Erythroblast (primary cell): ENCODE results near the gene CORIN.
"Not testable (repeated sequence)": the region's sequence is repeated elsewhere in the genome, so short reads cannot be mapped to it uniquely, and the experiment has no call there.

Experiments
- DNase-seq, 2 experiments: peaks; one replicate each; lab custom pipeline; 2025; lab: John Stamatoyannopoulos, UW
- GATA1 ChIP-seq: IDR thresholded peaks from 2 replicates; pipeline ENCODE4 v1.6.1; 2011; ENCODE audit warnings: low read depth, mild to moderate bottlenecking, control low read depth, low read length, moderate library complexity
- POLR2A ChIP-seq: IDR thresholded peaks from 2 replicates; pipeline ENCODE4 v1.6.1; 2011; ENCODE audit warnings: mild to moderate bottlenecking, low read length

Gene CORIN

DNA sequence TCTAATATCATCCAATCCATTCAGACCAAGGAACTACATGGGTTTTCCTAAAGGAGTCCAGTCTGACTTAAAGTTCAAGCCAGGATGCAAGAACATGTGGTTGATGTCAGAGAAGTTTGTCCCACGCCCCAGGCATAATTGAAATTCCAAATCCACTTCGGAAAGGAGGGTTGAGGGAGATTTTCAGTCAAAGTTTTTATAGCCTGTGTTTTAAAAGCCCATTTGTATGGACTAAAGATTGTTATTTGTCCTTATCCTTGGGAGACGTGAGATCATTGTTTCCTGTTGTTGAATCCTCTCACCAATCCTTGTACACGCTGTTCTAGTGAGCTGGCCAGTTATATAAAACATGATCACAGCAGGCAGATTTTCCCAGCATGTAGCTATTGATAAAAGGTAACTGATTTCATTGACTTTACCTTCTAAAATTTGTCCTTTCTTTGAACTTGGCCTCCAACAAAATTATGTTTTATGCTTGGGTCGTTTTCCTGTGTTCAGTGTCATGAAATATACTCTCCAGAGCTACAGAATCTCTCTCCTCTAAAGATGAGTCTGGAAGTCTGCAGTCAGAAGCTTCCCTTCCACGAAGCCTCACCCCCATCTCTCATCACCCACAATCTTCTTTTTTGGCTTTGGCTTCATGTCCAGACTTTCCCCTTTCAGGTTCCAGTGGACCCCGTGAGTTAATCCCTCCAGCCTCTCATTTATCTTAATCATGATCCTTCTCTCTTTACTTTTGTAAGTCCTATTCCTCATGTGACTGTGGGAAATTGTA lies 259.9 kb downstream of the CORIN start:
- TF ChIP-seq GATA1: no peak
- TF ChIP-seq POLR2A: no peak
- no peak for DNase-seq

DNA sequence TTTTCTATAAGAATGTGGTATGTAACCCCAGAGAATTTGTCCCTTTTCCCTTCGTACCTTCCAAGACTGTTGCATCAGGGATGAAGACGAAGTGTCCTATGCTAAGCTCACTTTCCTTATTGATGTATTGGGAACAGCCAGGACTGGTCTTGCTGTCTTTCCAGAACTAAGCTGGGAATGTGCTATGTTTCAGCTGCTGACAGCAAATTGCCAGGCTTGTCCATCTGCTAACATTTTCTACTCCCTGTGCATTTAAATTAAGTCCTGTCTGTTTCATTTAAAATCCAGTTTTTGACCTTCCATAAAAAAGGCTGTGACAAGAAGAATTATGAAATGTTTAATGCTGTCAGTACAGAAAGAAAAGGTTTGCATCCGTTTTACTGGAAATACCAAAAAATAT lies 264.9 kb downstream of the CORIN start:
- no peak for TF ChIP-seq POLR2A
- no peak for TF ChIP-seq GATA1
- DNase-seq: no peak

DNA sequence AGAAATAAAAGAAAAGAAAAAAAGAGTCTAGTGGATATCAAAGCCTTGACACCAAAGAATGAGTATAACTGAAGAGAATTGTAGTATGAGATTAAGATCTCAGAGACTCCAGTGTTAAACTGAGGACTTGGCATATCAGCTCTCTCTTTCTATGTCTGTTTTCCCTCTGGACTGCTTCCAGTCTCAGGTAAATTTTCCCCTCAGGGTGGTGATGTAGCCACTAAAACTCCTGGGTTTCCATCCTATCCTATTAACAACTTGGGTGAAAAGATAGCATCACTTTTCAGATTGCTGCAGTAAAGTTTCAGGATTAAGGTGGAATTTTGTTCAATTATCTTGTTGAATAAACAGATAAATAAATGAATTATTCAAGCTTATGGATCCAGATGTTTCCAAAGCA lies 267.1 kb downstream of the CORIN start:
- no peak for DNase-seq
- TF ChIP-seq POLR2A (no peak), GATA1 (no peak)

DNA sequence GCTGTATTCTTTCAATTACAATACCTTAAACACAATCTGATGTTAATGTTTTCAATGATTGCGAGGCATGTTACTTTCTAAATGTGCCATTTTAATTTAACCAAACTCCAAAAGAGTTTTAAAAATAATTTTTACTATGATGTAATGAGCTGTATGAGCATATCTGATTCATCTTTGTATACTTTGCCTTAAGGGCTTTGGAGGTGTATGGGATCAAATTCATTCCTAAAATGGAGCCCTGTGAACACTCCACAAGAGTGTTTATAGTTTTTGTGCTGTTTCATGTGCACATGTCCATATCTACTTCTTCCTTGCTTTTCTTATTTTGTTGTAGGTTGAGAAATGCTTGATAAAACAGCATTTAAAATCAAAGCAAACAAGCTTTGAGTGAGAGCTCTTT lies 270.4 kb downstream of the CORIN start:
- DNase-seq: peak in 1 of 2 experiments; percentile 4
- no peak for TF ChIP-seq POLR2A
- no peak for TF ChIP-seq GATA1

DNA sequence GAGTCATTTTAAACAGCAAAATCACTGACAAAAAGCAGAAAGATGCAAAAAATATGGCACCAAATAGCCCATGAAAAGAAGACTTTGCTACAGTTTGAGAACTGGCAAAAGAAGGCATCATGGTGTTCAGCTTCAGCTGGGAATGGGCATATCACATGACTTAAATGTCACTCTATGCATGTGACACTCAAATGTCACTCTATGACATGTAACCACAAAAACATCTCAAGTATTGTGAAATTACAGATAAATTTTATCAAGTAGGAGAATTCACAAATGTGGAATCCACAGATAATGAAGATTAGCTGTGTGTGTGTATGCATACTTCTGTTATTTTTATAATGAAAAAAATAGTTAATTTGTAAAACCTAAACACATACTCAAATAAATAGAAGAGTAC lies 270.9 kb downstream of the CORIN start:
- TF ChIP-seq GATA1: no peak
- TF ChIP-seq POLR2A: no peak
- peak; percentile 54 to 80 for DNase-seq

DNA sequence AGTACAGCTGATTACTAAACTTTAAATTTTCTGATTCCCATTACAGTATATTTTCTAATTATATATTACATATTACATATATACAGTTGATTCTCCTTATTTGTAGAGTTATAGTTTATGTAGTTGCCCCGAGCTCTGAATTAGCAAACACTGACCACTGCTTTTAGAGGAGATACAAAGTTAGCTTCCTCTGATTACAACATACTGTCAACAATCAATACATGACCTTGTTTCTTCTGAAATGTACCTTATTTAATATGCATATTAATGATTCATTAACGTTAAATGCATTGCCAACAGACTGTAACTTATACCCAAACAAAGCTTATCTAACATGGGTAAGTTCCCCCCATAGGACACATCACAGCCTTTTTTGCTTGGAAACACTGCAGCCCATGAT lies 271.3 kb downstream of the CORIN start:
- no peak for TF ChIP-seq GATA1
- no peak for TF ChIP-seq POLR2A
- no peak for DNase-seq

DNA sequence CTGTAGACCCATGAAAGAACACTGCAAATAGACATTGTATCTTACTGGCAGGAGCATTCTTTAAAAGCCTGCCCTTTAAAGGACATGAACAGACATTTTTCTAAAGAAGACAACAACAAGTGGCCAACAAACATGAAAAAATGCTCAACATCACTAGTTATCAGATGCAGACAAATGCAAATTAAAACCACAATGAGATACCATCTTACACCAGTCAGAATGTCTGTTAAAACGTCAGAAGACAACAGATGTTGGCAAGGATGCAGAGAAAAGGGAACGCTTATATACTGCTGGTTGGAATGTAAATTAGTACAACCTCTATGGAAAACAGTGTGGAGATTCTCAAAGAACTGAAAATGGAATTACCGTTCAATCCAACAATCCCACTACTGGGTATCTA lies 275.6 kb downstream of the CORIN start:
- TF ChIP-seq POLR2A (no peak), GATA1 (no peak)
- no peak for DNase-seq

DNA sequence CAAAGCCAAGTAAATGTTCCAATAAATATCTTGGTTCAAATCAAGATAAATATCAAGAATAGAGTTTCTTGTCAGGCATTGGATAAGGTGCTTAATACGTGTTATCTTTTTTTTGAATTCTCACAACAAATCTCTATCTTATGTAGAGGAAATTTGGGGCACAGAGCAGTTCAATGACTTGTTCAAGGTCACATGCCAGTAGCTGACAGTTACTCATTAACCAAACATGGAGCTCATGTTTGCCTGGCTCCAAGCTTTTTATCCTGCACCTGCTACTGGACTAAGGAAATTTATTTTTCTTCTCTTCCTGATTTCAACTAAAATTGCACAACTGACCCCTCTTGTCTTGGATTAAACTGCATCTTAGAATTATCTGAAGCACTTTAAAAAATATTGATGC lies 276.5 kb downstream of the CORIN start:
- TF ChIP-seq GATA1 (no peak), POLR2A (no peak)
- no peak for DNase-seq

DNA sequence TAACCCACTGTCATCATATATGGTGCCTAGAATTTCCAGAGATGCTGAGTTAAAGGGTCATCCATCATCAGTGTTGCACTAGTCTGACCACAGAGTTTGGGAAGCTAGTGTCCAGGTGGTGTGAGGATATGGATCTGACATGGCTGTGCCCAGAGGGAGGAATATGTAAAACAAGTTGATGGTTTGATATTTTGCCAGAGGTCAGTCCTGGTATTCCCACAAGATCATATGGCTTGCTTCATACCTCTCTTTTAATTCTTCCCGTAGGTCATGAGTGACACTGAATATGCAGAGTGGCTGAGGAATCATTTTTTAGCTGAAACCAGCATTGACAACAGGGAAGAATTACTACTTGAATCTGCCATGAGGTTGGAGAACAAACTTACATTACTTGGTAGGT lies 277.2 kb downstream of the CORIN start:
- no peak for TF ChIP-seq POLR2A
- no peak for TF ChIP-seq GATA1
- DNase-seq: no peak

DNA sequence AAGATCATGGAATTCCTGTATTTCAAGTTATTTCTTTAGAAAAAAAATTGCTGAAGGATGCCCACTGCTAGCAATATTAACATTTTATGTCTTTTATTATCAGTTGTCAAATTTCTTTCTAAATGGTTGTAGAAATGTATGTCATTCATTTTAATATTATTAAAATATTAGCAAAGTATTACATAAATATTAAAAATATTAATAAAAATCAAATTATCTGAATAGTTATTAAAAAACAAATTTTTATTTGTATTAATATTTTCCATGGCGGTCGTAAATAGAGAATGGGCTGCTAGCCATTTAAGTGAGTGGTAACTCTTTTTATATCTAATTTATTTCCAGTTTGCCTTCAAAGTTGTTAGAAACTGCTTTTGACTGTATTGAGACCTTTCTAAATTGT lies 280.6 kb downstream of the CORIN start:
- DNase-seq: no peak
- TF ChIP-seq GATA1: no peak
- TF ChIP-seq POLR2A: no peak

DNA sequence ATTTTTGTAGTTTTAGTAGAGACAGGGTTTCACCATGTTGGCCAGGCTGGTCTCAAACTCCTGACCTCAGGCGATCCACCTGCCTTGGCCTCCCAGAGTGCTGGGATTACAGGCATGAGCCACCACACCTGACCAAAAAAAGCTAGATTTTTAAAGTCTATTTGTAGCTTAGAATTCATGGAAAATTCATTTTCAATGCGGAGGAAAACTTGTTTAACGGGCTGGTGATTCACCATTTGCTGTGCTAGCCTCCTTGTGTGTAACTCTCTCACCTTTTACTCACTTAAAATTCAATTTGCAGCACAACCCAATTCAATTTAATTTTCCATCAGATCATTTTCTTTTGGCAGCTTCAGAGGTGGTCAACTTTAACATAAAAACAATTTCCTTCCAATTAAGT lies 281.9 kb downstream of the CORIN start:
- not testable (repeated sequence) for DNase-seq

DNA sequence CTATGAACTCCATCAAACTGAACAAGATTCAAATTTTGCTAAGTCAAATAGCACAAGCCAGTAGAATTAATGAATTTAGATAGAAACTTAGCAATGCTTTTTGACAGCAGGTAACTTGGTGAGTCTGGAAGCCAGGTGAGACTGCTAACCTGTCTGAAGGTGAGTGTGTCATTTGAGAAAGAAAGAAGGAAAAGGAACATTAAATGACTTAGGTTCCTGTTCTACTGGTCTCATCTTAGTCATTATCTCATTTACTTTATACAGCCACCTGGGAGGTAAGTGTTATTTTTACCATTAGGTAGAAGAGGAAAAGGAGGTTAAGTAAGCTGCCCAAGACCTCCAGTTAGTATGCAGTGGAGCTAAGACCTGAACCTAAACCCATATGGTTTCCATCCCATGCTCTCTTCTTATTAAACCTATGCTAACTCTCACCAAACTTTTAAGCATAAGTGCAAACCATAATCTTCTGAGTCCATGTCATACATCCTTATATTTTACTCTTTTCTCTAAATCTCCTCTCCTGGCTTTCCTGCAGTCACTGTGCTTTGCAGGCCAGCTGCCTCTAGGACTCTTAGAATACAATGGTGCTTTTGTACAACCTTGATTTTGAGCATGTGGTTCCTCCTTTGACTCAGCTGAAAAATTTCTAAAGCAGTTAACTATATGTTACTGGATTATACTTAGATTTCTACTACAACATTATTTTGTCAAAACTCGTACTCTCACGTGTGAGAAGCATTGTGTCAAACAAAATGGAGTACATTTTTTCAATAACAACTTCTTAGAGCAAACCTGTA lies 284.3 kb downstream of the CORIN start:
- TF ChIP-seq POLR2A: no peak
- no peak for TF ChIP-seq GATA1
- no peak for DNase-seq

DNA sequence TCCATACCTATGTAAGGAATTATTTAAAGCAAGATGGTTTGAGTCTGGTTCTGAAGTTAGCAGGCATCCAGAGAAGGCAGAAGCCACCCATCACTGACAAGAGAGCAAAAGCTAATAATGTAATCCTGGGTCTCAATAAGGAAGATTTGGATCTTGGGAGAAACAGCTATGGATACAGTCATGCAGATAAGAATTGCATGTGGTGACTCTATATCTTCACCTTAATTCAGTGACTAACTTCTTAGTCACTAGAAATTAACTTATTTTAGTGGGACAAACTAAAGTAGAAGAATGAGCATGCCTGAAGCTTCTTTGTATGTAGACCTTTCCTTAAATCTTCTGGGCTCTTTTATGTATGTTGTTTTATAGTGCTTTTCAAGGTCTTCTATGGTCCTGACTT lies 286.2 kb downstream of the CORIN start:
- TF ChIP-seq GATA1 (no peak), POLR2A (no peak)
- no peak for DNase-seq

DNA sequence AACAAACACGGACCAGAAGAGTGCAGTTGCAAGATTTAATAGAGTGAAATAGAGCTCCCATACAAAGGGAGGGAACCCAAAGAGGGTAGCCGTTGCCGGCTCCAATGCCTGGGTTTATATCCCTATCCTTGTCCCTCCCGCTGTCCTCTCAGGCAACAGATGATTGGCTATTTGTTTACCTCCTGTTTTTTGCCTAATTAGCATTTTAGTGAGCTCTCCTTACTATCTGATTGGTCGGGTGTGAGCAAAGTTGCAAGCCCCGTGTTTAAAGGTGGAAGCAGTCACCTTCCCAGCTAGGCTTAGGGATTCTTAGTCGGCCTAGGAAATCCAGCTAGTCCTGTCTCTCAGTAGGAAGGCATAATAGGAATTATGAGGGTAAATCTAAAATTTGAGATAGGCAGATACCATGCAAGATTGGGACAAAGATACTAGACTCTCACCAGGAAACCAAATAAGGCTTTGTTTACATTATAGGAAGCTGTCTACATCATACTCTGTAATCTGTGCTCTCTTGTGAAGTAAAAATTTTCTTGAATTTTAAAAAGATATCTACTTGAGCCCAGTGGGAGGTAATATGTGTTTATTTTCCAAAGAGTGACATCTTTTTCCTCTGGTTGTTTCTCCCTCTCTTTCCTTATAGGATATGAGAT lies 286.8 kb downstream of the CORIN start:
- TF ChIP-seq GATA1: no peak
- no peak for TF ChIP-seq POLR2A
- DNase-seq: no peak

DNA sequence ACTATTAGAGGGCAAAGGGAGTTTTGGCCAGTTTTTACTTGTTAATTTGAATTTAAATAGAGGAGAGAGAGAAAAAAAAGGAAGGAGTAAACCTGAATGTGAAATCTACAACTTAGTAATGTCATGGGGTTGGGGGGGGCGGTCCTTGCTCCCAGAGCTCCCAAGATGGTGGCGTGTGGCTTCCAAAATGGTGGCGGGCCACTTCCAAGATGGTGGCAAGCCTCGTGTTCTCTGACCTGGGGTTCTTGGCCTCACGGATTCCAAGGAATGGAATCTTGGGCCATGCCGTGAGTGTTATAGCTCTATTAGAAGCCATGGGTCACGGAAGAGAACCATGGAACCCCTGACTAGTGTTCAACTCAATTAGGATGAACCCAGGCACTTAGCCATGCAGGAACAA lies 287.5 kb downstream of the CORIN start:
- DNase-seq: not testable (repeated sequence)
